GM18907 (cell line): ENCODE data around the gene EXOSC6.
"Not testable (repeated sequence)": the region's sequence is repeated elsewhere in the genome, so short reads cannot be mapped to it uniquely, and the experiment has no call there.

ENCODE experiments used
- ATAC-seq: cut with Tn5 transposase; IDR thresholded peaks from one replicate; pipeline ENCODE4 v1.9.1; 2021; ENCODE audit warnings: mild to moderate bottlenecking, moderate library complexity; ENCODE audit not compliant: unreplicated experiment

EXOSC6 gene

GRCh38 chr16:70255574-70255973 is 3.8 kb upstream of the EXOSC6 start:
- no peak for ATAC-seq

GRCh38 chr16:70254965-70255286 is 3.2 kb upstream of the EXOSC6 start:
- ATAC-seq = no peak

- no peak for ATAC-seq
These were observed 2.6 kb upstream of the EXOSC6 start for GRCh38 chr16:70254180-70254964.

- ATAC-seq = no peak
These were observed 1.8 kb upstream of the EXOSC6 start for GRCh38 chr16:70253291-70254106.

GRCh38 chr16:70252355-70252988 is 732 bp upstream of the EXOSC6 start:
- ATAC-seq = no peak

- ATAC-seq = peak; percentile 54
These were observed 752 bp downstream of the EXOSC6 start for GRCh38 chr16:70250748-70251628.

- not testable (repeated sequence) for ATAC-seq
These were observed 2.0 kb downstream of the EXOSC6 start for GRCh38 chr16:70249697-70250096.

- not testable (repeated sequence) for ATAC-seq
These were observed 13.0 kb downstream of the EXOSC6 start for GRCh38 chr16:70238773-70239172.

GRCh38 chr16:70231831-70232230 is 19.9 kb downstream of the EXOSC6 start:
- not testable (repeated sequence) for ATAC-seq

- ATAC-seq = not testable (repeated sequence)
These were observed 25.7 kb downstream of the EXOSC6 start for GRCh38 chr16:70226024-70226423.

- ATAC-seq = not testable (repeated sequence)
These were observed 26.3 kb downstream of the EXOSC6 start for GRCh38 chr16:70225430-70225829.

- ATAC-seq = not testable (repeated sequence)
These were observed 27.1 kb downstream of the EXOSC6 start for GRCh38 chr16:70224645-70225044.

GRCh38 chr16:70223971-70224513 is 27.7 kb downstream of the EXOSC6 start:
- not testable (repeated sequence) for ATAC-seq

GRCh38 chr16:70223216-70223615 is 28.5 kb downstream of the EXOSC6 start:
- ATAC-seq = not testable (repeated sequence)

GRCh38 chr16:70222574-70222973 is 29.2 kb downstream of the EXOSC6 start:
- not testable (repeated sequence) for ATAC-seq

GRCh38 chr16:70218586-70218985 is 33.2 kb downstream of the EXOSC6 start:
- not testable (repeated sequence) for ATAC-seq

GRCh38 chr16:70206382-70206781 is 45.4 kb downstream of the EXOSC6 start:
- ATAC-seq = not testable (repeated sequence)

- not testable (repeated sequence) for ATAC-seq
These were observed 46.9 kb downstream of the EXOSC6 start for GRCh38 chr16:70204668-70205405.

- ATAC-seq = not testable (repeated sequence)
These were observed 47.7 kb downstream of the EXOSC6 start for GRCh38 chr16:70204010-70204409.
